HG02642 (cell line): ENCODE results near the gene NDUFAF8.
"Not testable (repeated sequence)": the region's sequence is repeated elsewhere in the genome, so short reads cannot be mapped to it uniquely, and the experiment has no call there.

ENCODE experiments used
- ATAC-seq: cut with Tn5 transposase; IDR thresholded peaks from one replicate; pipeline ENCODE4 v1.9.1; 2021; ENCODE audit warnings: mild to moderate bottlenecking; ENCODE audit not compliant: unreplicated experiment, poor library complexity

Gene NDUFAF8

GRCh38 chr17:81222620-81222905 lies 16.6 kb upstream of the NDUFAF8 start:
- peak; percentile 12 for ATAC-seq

GRCh38 chr17:81222906-81223761 lies 16.0 kb upstream of the NDUFAF8 start, which contains the start of gene CEP131:
Gene CEP131 (minus strand): TSS chr17:81222965. CDS start chr17:81220056, 2,909 bp downstream.
- ATAC-seq, result peak; percentile 93

DNA sequence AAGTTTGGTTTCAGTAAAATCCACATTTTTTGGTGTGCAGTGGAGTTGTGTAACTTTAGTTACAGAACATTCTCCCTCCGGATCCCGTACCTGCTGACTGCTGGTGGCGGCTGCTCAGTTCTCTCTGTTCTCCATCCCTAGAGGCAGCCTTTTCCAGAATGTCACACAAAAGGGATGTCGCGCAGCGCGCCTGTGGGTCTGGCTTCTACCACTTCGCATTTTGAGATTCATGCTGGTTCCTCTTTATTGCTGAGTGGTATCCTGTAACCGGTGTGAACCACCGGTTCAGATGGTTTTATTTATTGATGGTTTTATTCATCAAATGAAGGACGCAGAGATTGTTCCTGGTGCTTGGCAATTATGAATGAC lies 15.4 kb upstream of the NDUFAF8 start:
- ATAC-seq, result no peak

- ATAC-seq, result not testable (repeated sequence)
Observed at GRCh38 chr17:81227630-81228029, 11.5 kb upstream of the NDUFAF8 start.

DNA sequence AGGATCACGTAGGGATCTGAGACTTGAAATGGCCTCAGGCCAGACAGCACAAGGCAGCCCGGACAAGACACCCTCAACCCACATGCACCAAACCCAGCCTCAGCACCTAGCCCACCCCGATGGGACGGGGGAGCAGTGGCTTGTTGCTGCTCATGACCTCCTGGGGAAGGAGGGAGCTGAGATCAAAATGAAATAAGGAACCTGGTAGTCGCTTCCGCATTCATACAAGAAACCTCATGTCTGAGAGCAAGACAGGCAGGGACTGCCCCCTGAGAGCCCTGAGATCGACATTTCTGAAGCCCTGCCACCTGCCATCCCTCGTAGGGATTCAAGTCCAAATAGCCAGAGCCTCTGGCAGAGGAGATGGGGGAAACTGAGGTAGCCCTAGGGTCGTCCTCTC lies 10.7 kb upstream of the NDUFAF8 start:
- ATAC-seq, result no peak

DNA sequence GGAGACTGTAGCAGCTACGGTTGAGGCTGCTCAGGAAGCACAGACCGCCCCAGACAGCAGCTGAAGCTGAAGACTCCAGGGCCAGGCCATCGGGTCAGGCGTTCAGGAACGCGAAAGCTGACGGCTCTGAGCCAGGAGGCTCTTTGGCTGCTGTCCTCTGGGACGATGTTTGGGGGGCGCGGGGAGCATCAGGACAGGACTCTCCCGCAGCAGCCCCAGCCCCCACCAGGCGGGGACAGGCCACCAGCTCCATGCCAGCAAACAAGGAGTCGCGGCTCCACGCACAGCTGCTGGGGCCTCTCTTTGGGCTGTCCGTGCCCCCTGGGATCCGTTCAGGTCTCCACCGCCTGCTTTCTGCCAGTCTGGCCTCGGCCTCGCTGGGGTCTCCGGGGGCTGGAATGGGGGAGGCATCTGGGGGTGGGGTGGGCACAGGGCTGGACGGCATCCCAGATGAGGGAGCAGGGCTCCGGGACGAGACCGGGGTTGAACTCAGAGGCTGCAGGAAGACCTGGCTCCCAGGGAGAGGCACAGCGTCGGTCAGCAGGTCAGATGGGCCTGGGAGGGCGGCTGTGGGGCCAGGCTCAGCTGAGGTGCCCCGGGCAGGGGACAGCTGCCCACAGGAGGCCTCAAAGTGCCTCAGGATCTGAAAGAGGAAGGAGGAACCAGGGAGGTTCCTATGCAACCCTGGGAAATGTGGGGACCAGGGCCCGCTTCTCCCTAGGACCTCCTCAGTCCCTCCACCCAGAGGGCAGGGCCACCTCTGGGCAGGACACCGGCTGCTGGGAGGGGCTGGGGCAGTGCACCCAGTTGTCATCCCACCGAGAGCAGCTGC lies 10.1 kb upstream of the NDUFAF8 start:
- no peak for ATAC-seq

DNA sequence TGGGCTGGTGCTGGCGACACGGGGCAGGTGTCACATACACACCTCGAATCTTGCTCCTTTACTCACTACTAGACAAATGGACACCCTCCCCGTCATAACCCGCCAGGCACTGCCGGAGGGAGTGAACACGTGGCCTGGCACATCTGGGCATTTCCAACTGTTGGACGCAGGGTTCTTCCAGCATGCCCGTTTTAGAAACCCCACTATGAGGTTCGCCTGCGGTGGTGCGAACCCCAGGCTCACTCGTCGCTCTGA lies 9.5 kb upstream of the NDUFAF8 start:
- ATAC-seq, result no peak

DNA sequence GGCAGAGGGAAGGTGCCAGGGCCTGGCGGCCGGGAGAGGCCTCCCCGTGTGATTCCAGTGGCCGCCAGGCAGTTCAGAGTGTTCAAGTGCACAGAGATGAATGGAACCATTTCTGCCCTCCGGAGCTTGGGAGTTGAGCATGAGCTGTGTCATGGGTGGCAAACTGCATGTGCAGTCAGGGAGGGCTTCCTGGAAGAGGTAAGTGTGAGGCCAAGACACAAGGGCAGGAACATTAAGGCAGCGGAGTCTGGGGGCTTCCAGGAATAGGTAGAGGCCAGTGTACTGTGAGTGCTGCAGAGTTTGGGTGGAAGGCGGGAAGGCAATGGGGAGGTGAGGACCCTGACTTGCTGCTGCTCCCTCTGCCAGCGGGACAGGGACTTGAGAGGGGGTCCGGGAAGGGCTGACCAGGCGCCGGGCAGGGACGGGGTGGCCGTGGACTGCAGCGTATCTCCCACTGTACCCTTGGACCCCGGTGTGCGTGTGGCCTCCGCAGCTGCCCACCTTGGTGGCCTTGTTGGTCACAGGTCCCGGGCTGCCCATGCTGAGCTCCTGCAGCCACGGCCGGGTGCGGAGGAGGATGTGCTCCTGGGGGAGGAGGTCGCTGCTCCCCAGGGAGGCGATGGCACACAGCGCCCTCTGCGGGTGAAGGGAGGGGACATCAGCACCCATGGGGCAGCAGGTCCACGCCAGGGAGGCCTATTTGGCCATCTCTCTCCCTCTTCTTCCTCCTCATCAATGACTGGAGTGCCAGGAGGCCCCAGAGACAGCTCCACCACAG lies 8.9 kb upstream of the NDUFAF8 start:
- no peak for ATAC-seq

DNA sequence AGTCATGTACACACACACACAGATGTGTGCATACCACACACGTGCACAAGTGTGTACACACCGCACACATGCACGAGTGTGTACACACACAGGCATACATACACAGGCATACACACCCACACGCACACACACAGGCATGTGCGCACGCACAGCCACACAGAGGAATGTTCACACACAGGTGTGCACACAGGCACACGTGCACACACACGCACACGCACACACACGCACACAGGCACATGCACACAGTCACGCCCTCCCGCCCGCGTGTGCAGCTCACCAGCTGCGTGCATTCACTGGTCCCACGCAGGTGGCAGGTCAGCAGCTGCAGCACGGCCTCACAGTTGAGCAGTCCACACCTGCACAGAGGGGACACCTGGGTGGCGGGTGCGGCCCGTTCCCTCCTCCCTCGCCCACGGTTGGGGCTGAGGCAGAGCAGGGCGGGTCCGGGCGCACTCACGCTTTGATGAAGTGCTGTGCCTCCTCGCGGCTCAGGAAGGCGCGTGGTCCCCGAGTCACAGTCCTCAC lies 7.9 kb upstream of the NDUFAF8 start:
- no peak for ATAC-seq

DNA sequence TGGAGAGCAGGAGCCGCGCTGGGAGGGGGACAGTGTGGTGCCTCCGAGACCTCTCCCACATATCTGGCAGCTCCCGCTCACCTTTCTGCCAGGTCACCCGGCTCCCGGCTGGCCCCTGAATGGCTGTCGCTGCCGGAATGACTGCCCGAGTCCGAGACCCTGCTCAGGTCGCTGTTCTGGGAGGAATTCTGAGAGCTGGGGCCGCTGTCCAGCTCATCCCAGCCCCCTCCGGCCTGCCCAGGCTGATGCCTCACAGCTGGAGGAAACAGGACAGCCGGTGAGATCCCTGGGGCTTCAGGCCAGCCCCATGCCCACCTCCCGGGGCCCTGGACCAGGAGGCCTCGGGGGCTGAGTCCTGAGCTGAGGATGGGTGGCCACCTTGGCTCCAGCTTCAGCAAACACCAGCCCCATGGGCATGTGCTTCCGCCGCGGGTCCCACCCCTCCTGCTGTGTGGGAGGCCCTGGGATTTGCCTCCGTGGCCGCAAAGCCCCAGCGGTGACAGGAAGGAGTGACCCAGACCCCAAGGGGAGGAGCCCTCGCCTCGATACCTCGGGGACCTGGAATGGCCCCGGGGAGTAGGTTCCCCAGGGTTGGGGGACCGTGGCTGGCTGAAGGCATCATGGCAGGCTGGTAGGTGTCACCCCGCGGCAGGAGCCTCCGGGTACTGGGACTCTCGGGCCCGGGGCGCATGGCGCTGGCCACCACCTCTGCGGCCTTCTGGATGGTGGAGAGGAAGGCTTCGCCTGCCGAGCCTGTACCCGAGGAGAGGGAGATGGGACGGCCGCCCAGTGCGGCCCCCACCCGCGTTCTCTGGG lies 7.1 kb upstream of the NDUFAF8 start:
- no peak for ATAC-seq

GRCh38 chr17:81232616-81233241 lies 6.4 kb upstream of the NDUFAF8 start:
- ATAC-seq, result no peak

DNA sequence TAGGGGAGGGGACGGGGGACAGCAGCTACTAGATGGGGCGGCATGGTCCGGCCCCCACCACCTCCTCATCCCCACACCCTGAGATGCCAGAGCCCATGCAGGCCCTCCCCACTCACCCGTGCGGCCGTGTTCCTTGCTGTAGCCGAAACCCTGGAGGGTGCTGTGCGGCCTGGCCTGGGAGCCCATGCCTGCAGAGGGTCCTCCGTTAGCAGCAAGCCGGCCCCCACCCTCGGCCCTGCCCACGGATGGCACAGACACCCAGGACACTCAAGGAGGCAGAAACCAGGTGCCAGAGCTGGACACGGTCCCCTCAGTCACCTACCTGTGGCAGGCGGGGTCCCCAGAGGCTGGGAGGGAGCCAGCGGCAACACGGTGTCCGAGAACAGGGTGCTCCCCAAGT lies 5.8 kb upstream of the NDUFAF8 start:
- ATAC-seq, result no peak

- no peak for ATAC-seq
Observed at GRCh38 chr17:81233811-81234505, 5.2 kb upstream of the NDUFAF8 start.

- ATAC-seq, result no peak
Observed at GRCh38 chr17:81234506-81234855, 4.6 kb upstream of the NDUFAF8 start.

- ATAC-seq, result no peak
Observed at GRCh38 chr17:81234940-81235821, 3.9 kb upstream of the NDUFAF8 start.

DNA sequence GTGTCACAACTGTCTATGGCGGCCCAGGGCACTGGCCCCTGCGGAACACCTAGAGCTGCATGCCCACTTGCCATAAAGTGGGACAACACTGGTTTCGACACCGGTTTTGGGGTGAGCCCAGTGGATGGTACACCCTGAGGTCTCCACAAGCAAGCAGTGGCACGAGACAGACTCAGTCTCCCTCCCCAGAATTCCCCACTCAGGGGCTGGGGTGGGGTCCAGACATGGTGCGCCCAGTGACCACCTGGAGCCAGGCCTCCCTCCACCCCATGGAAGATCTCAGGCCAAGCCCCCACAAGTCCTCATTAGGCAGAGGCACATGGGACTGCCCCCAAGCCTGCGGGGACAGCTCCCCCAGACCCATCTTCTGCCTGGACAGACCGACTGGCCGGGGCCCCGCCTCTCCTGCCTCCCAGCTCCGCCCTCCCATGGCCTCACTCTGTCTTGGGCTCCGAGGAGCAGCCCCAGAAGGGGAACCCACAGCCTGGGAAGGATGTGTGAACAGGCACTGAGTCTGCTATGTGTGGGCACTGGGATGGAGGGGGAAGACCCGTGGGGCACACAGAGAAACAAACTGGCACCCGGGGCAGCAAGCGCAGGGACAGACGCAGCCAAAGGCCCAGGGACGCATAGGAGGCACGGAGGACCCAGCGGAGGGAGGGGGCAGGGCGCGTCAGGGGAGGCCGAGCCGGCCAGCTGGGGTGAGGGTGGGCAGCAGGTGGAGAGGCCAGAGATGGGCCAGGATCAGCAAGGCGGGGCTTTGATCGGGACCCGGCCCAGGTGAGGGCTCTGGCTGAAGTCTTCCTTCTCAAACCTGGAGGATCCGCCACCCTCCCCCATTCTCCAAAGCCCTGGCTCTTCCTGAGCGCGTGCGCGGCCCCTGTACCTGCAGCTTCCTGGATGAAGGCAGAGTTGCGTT lies 3.0 kb upstream of the NDUFAF8 start:
- ATAC-seq, result no peak

DNA sequence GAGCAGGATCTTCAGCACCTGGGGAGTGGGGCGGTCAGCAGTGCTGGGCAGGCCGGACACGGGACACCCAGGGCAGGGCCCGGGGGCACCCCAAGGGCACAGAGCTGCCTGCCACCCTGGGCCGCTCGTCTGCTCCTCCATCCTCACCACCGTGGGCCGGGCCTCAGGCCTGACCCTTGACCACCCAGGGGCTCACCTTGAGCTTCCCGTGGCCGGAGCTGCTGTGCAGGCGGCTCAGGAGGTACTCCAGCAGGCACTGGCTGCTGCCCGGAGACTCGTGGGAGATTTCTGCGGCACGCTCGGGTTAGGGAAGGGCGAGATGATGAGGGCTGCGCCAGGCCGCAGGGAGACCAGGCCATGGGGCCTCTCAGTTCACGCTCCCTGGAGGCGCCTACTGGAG lies 2.3 kb upstream of the NDUFAF8 start:
- no peak for ATAC-seq
